HG02884 (cell line): ENCODE measurements around the gene INTS15.
"Not testable (repeated sequence)": the region's sequence is repeated elsewhere in the genome, so short reads cannot be mapped to it uniquely, and the experiment has no call there.

Experiments used
- ATAC-seq: cut with Tn5 transposase; IDR thresholded peaks from one replicate; pipeline ENCODE4 v1.9.1; 2021; ENCODE audit warnings: mild to moderate bottlenecking, moderate library complexity; ENCODE audit not compliant: unreplicated experiment

The INTS15 gene

GRCh38 chr7:6616854-6617643 is 27.2 kb downstream of the INTS15 start:
- no peak for ATAC-seq

GRCh38 chr7:6618621-6619020 is 28.8 kb downstream of the INTS15 start:
- ATAC-seq, result no peak

- ATAC-seq, result no peak
Measured at GRCh38 chr7:6619961-6620360, 30.1 kb downstream of the INTS15 start.

DNA sequence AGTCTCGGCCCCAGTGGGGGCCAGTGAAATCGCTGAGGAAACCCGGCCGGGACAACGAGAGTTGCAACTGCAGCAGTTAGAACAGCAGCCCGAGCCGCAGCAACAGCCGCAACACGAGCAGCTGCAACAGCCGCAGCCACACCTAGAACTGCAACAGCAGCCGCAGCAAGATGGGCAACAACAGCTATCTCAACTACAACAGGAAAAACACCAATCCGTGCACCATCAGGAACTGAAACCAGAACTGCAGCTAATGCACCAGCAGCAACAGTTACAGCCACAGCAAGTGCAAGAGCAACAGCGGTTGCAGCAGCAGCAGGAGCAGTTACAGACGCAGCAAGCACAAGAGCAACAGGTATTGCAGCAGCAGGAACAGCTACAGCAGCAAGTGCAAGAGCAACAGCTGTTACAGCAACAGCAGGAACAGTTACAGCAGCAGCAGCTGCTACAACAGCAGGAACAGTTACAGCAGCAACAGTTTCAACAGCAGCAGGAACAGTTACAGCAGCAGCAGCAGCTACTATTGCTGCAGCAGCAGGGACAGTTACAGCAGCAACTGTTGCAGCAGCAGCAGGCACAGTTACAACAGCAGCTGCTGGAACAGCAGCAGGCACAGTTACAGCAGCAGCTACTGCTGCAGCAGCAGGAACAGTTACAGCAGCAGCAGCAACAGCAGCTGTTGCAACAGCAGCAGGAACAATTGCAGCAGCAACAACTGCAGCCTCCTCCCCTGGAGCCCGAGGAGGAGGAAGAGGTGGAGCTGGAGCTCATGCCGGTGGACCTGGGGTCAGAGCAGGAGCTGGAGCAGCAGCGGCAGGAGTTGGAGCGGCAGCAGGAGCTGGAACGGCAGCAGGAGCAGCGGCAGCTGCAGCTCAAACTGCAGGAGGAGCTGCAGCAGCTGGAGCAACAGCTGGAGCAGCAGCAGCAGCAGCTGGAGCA is 31.6 kb downstream of the INTS15 start:
- no peak for ATAC-seq

GRCh38 chr7:6622134-6622710 is 32.4 kb downstream of the INTS15 start:
- ATAC-seq, result no peak

- ATAC-seq, result no peak
Measured at GRCh38 chr7:6623589-6624245, 33.9 kb downstream of the INTS15 start.

DNA sequence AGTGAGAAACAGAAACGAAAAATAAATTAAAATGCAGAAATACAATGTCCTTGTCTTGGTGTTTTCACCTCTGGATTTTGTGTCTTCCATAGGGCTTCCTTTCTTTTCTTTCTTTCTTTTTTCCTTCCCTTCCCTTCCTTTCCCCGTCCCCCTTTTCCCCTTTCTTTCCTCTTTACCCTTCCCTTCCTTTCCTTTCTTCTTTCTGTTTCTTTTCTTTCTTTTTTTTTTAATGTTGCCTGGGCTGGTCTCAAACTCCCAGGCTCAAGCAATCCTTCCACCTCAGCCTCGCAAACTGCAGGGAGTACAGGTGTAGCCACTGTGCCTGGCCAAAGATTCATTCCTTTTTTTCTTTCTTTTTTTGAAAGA is 34.4 kb downstream of the INTS15 start:
- ATAC-seq, result no peak

- ATAC-seq, result no peak
Measured at GRCh38 chr7:6628045-6628444, 38.2 kb downstream of the INTS15 start.

DNA sequence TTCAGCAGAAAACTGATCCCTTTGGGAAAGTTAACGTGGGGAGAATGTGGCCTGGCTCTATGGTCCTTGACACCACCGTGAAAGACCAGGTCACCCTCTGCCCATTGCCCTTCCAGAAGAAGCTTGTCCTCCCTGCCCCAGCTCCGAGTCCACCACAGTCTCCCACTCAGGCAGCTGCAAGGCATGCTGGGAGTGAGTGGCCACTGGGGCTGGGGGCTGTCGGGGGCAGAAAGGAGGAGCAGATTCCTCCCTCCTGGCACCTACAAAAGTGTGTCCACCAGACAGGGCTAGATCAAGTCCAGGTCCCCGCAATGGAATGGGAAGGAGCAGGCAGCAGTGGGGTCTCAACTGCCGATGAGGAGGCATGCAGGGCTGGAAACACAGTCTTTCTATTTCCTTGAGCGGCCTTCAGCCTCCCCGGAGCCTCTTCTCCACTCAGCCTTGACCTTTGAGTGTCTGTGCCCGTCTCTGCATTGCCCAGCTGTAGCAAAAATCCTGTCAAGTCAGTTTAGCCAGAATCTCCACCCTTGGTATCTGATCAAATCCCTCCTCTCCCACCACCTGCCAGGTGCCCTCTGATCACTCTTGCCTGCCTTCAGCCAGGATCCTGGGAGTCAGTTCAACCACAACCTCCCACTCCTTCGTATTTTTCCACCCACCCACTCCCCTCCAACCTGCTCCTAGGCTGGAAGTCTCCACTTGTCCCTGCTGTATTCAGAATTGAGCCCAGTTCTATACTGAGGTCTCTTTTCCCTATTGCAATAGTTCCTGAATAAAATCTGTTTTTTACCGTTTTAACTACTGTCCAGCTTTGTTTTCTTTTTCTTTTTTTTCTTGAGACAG is 40.4 kb downstream of the INTS15 start:
- no peak for ATAC-seq

DNA sequence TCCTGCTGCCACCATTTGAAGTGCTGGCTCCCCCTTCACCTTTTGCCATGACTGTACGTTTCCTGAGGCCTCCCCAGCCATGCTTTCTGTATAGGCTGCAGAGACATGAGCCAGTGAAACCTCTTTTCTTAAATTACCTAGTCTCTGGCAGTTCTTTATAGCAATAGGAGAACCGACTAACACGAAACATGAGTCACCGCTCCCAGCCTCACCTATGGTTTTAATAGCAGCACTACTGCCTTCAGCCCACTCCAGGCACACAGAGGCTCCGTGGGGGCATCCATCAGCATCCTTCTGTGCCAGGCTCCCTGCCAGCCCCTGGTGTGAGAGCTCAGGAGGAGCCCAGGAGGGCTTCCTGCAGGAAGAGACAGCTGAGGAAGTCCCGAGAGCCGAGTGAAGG is 41.8 kb downstream of the INTS15 start:
- ATAC-seq, result no peak

- no peak for ATAC-seq
Measured at GRCh38 chr7:6634021-6634420, 44.2 kb downstream of the INTS15 start.

DNA sequence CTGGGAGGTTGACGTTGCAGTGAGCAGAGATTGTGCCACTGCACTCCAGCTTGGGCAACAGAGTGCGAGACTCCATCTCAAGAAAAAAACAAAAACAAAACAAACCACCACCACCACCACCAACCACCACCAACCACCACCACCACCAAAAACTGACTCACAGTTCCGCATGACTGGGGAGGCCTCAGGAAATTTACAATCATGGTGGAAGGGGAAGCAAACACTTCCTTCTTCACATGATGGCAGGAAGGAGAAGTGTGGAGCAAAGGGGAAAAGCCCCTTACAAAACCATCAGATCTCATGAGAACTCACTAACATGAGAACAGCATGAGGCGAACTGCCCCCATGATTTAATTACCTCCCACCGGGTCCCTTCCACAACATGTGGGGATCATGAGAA is 45.1 kb downstream of the INTS15 start:
- not testable (repeated sequence) for ATAC-seq

GRCh38 chr7:6636741-6637543 is 47.1 kb downstream of the INTS15 start, which contains the start of gene ZNF316:
ZNF316 (plus strand) TSS chr7:6637318; CDS start chr7:6642410, 5,092 bp downstream.
- ATAC-seq, result peak; percentile 60

DNA sequence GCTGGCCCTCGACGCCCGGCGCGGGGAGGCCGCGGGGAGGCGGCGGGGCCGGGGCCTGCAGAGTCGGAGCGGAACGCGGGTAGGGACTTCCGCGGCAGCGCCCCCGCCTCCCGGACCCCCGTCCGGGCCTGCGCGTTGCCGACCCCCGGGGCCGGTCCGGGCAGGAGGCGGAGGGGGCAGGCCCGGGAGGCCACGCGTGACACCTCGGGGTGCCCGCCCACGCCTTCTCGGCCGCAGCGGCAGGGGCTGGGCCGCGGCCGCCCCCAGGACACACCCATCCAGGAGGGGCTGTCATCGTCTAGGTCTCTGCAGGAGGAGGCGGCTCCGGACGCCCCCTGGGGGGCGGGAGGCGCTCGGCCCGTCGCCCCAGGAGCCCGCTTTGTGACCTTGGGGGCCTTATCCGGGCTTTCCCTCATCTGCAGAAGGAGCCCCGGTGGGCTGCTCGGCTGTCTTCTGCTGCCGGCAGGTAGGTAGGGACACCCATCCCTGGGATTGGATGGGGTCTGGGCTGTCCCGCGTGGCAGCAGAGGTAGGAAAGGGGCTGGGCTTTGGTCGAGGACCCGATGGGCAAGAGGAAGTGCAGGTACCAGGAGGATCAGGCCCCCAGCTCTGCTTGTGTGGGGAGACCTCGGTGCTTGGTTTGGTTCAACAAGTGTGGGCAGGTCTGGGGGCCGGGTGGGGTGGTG is 47.9 kb downstream of the INTS15 start:
- ATAC-seq, result peak; percentile 75

DNA sequence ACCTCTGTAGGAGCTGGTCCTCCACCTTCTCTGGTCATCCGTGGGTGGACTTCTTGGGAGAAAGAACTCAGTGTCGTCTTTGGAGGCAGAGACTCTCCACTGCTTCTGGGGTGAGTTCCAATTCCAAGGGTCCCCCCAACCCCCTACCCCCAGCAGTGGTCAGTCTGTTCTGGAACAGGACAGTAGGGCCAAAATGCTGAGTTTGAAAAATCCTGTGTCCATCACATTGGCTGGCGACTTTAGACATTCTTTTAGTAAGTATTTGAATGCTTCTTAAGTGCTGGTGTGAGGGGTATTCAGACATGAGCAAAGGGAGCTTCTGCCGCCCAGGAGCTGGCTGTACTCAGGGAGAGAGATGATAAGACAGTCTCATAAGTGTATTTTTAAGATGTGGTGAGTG is 49.2 kb downstream of the INTS15 start:
- ATAC-seq, result no peak

- ATAC-seq, result no peak
Measured at GRCh38 chr7:6639627-6640026, 49.8 kb downstream of the INTS15 start.

- ATAC-seq, result no peak
Measured at GRCh38 chr7:6640246-6640721, 50.5 kb downstream of the INTS15 start.

DNA sequence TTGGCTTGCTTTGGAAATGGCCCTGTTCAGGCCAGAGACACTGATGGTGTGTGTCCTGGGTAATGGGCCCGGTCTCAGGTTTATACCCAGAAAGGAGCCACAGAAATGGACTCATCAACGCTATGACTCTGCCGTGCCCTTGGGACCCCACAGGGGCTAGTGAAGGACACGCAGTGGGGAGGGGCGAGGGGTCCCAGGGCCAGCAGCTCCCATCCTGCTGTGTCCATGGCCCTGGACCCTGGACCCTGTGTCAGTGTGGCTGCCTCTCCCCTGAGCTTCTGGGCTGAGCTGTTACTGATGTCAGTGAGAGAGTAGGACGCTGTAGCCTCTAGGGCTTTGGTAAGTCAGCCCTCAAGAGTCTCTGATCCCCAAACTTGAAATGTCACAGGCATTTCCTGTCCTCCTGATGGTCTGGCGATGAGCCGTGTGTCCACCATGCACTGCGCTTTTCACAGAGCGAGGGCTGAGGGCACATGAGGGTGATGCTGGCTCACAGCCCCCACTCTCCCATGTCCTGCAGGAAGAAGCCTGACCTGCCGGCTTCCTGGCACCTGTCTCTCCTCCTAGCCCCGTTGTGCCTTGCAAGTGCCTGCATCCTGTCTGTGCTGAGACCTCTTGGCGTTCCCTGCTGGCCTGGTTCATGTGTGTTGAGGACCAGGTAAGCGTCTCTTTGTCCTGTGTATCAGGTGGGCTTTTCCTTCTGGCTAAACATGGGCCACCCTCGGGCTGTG is 51.6 kb downstream of the INTS15 start:
- ATAC-seq, result no peak
